Measurements from ENCODE around the gene ESRRG.

GRCh38 chr1:216621536-216621935 lies 101.7 kb downstream of the ESRRG start:
- TF ChIP-seq, protein P1, sequence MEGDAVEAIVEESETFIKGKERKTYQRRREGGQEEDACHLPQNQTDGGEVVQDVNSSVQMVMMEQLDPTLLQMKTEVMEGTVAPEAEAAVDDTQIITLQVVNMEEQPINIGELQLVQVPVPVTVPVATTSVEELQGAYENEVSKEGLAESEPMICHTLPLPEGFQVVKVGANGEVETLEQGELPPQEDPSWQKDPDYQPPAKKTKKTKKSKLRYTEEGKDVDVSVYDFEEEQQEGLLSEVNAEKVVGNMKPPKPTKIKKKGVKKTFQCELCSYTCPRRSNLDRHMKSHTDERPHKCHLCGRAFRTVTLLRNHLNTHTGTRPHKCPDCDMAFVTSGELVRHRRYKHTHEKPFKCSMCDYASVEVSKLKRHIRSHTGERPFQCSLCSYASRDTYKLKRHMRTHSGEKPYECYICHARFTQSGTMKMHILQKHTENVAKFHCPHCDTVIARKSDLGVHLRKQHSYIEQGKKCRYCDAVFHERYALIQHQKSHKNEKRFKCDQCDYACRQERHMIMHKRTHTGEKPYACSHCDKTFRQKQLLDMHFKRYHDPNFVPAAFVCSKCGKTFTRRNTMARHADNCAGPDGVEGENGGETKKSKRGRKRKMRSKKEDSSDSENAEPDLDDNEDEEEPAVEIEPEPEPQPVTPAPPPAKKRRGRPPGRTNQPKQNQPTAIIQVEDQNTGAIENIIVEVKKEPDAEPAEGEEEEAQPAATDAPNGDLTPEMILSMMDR (conservative IDR thresholded peaks at IDR 0.05 in 1 of 2, IDR thresholded peaks at IDR 0.05 in 1 of 2; ENCODE audit: low read depth in 1 of 2, low read length in 2 of 2): no peak
- no peak for TF ChIP-seq EZH2 (IDR thresholded peaks at IDR 0.05; ENCODE audit: low read length, missing control alignments)

Measured in fibroblast of lung (primary cell).